SK-N-DZ (cell line): ENCODE measurements around the gene PRRX1.

Source experiments
- DNase-seq: peaks from one replicate; pipeline ENCODE4 v3.0.0-alpha.2; 2015; ENCODE audit warnings: low spot score

PRRX1 gene

DNA sequence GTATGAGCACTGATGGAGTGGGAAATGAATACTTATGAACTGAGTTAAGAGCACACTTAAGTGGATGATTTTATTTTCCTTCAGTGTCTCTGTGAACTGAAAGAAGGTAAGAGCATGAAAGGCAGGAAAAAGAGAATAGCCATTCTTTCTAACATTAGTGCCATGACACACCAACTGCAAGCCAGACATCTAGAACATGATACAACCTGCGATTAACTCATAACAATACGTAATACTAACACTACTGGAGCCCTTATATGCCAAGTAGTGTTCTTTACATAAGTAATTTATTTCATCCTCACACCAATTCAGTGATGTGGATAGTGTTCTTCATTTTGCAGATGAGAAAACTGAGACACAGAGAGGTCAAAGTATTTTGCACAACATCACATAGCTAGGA is 56.7 kb downstream of the PRRX1 start:
- no peak for DNase-seq

GRCh38 chr1:170721621-170722020 is 57.7 kb downstream of the PRRX1 start:
- DNase-seq = no peak

DNA sequence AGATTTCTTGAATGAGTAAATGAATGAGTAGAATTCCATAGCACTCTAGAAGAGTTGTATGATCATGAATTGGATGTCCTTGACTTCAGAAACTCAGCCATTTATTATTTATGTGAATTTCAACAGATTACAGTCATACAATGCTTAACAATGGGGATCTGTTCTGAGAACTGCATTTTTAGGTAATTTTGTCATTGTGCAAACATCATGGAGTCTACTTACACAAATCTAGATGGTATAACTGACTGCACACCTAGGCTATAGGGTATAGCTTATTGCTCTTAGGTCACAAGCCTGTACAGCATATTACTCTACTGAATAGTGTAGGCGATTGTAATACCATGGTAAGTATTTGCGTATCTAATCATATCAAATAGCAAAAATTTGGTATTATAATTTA is 59.6 kb downstream of the PRRX1 start:
- DNase-seq = no peak

GRCh38 chr1:170725326-170725725 is 61.4 kb downstream of the PRRX1 start:
- no peak for DNase-seq

GRCh38 chr1:170727963-170728362 is 64.0 kb downstream of the PRRX1 start:
- DNase-seq = no peak

- DNase-seq = no peak
These were observed 65.5 kb downstream of the PRRX1 start for GRCh38 chr1:170729225-170730002.

DNA sequence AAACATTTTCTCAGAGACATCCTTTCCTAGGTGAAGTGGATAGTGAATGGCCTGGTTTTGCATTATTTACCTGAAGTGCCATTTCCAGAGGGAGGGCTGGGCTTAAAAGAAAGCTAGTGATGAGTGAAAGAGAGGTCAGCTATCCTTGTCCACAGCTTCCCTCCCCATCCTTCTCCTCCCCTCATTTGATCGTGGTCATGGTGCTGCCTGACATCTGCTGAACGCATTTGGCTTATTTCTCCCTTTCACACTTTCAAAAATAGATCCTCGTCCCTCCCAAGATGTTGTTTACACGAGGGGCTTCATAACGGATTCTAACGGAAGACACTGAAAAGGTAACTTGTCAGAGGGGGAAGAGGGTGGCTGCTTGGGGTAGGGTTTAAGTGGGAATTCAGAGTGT is 66.1 kb downstream of the PRRX1 start:
- no peak for DNase-seq

DNA sequence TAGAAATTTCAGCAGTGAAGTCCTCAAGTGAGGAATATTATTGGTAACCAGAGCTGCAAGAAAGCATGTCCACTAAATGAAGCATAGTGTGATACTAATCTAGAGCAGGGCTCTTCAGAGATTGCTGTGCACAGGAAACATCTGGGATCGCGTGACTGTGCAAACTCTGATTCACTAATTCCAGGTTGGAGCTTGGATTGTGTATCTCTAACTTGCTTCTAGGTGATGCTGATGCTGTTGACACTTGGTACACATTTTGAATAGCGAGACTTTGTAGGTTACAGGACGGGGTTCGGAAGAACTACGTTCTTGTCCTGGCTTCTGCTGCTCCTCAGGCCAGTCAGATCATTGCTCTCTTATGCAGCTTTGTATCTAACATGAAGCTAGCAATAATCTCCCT is 66.5 kb downstream of the PRRX1 start:
- no peak for DNase-seq

DNA sequence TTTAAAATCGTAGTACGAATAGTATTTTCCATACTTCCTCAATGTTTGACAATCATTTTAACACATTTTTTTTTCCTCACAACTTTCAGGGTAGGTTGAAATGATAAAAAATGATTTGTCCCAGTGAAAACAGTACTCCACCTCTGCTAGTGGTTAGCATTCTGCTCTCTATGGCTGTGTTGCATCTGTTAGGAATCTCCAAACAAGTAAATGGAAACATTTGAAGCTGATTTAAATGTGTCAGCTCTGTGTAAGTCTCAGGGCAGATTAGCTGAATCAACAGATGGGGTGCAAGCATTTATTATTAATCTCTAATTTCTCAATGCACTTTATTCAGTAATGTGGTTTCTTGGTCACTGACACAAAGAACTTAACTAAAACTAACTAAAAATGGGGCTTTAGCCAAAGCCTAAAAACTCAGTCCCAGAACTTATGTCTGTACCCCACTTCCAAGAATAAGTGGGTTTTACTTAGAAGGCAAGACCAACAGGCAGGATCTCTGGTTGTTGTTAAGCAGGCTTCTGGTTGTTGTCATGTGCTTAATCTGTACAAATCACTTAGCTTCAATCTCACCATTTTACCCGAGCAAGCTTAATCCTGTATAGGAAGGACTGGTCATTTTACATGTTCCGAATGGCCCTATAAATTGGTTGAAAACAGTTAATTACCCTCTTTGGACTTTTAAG is 67.8 kb downstream of the PRRX1 start:
- no peak for DNase-seq

GRCh38 chr1:170732252-170732588 is 68.3 kb downstream of the PRRX1 start:
- DNase-seq = no peak

GRCh38 chr1:170734412-170735175 is 70.7 kb downstream of the PRRX1 start:
- no peak for DNase-seq

DNA sequence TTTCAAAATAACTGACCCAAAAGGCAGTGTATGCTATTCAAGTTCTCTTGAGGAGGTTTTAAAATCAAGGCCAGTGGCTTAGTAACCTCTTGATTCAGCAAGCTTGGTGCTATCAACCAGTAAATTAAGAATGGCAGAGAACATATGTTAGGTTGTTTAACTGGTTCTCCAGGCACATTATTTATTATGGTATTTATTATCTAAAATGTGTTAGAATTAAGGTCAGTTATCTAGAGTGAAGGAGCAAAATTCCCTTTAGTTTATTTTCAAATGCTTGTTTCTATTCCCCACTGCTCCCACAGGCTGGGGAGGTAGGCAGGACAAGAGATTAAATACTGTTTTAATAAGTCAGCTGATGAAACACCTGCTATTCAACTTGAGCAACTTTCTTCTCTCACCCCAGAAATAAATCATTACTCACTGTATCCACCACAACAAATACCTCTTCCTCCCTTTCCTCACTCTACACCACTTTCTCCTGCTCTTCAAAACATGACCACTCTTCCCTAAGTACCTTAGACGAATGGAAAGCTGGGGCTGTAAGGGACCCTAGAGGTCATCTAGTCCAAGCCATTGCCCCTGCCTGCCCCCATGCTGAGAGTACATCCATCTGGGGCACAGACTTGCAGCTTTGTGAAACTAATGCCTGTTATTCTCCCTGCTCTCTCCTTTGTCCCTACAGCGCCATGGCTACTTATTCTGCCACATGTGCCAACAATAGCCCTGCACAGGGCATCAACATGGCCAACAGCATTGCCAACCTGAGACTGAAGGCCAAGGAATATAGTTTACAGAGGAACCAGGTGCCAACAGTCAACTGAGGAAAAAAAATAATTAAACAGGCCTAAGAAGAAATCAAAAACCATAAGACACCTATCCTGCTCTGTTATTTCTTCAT is 71.7 kb downstream of the PRRX1 start:
- DNase-seq = no peak

DNA sequence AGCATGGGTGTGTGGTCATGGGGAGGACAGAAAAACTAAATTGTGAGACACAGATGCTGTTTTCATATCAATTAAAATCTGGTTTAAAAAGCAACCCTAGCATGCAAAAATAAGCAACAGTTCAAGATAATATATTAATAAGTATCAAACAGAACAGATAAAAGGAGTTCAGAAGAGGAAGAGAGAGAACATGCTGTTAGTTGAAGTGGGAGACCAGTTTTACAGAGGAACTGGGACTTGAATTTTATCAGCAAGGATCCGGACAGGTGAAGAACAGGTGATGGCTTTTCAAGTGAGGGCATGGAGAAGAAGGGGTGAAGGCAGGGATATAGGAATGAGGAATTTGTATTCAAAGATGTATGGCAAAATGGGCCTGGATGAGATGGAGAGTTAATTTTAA is 75.9 kb downstream of the PRRX1 start:
- DNase-seq = no peak

- no peak for DNase-seq
These were observed 77.7 kb downstream of the PRRX1 start for GRCh38 chr1:170741678-170742077.

- DNase-seq = no peak
These were observed 78.7 kb downstream of the PRRX1 start for GRCh38 chr1:170742600-170742999.

- no peak for DNase-seq
These were observed 79.2 kb downstream of the PRRX1 start for GRCh38 chr1:170743083-170743482.

- DNase-seq = no peak
These were observed 85.6 kb downstream of the PRRX1 start for GRCh38 chr1:170749549-170749948.

DNA sequence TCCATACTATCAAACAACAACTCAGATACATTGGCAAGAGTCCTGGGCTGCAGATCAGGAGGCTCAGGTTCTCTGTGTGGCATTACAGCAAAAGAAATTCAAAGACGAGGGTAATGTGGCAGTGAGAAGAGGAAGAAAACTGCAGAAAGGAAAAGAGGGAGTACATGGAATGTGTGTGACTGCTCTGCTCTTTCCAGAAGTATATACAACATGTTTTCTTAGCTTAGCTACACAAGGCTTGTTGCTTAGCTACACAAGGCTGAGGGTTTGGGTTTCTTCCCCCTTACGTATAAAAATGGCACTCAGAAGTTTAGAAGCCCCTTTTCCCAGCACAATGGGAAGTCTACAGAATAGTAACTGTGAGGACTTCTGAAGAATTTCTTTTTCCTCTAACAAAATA is 86.0 kb downstream of the PRRX1 start:
- no peak for DNase-seq

DNA sequence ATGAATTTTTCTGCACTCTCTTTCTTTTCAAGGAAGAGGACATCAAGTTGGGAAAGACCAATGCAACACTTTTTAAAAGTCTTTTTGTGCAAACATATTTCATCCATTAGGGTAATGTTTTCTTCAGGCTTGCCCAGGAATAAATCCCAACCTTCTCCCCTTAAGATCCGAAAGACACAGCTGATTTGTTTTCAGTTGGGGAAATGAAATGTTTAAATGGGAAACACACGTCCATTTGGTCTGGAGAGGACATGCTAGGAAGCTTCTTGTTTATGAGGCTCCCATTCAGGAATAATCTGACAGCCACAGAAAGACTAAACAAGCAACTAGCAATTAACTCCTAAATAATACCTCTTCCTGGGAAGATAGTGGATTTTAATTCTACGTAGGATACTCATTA is 91.9 kb downstream of the PRRX1 start:
- no peak for DNase-seq

DNA sequence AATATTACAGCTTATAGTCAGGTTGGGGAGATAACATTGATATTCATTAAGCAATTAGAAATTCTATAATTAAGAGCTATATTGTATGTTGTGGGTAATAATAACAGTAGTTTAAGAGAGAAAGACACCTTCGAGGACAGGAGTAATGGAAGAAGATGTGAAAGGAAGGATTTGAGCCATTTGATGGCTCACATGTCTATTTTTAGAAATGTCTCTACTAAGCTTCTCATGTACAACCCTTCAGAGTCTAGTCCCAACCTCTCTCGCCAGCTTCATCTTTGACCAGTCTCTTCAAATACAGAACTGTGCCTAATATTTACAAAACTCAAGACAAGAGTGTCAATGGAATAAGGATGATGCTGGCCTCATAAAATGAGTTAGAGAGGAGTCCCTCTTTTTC is 95.1 kb downstream of the PRRX1 start:
- DNase-seq = no peak

DNA sequence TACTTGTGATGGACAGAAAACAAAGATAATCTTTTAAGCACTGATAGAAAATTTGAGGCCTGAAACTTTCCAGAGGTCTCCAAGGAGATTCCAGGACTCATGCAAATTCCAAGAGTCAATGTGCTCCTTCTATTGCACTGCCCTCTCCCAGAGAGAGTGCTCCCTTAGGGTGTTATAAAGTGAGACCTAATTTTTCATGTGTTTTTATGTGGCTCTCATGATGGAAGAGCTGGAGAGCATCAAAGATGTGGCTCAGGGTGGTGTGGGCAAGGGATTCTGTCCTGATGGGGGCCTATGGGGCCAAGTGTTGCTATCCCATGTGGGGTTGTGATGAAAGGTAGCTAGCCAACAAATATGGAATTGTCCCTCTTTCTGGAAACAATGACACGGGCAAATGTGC is 101.3 kb downstream of the PRRX1 start:
- no peak for DNase-seq
